Sigmoid colon (tissue), 7 donors: ENCODE data around the gene AGBL5. TPM values are rescaled to one million over a fixed set of nuclear protein-coding genes. Genes with fewer than 3 reads are reported as not detected.

Source experiments
- DNase-seq: peaks from one replicate; pipeline ENCODE4 v3.0.0-alpha.2; 2019
- H3K27ac ChIP-seq, 4 donors: fragments of 200-600 bp; sonication (generic); one replicate each; pipeline ENCODE4 v1.5.1; 2016 to 2019; ENCODE audit warnings: mild to moderate bottlenecking in 1 of 4
- H3K27me3 ChIP-seq, 3 donors: fragments of 200-600 bp; sonication (generic); one replicate each; pipeline ENCODE4 v1.5.1; 2019; ENCODE audit warnings: mild to moderate bottlenecking in 1 of 3
- H3K36me3 ChIP-seq, 4 donors: fragments of 200-600 bp; sonication (generic); one replicate each; pipeline ENCODE4 v1.5.1; 2016 to 2019
- H3K4me1 ChIP-seq, 4 donors: fragments of 200-600 bp; sonication (generic); one replicate each; pipeline ENCODE4 v1.5.1; 2017 to 2019
- H3K4me3 ChIP-seq, 4 donors: fragments of 200-600 bp; sonication (generic); one replicate each; pipeline ENCODE4 v1.5.1; 2017 to 2019; ENCODE audit warnings: mild to moderate bottlenecking in 2 of 4, moderate library complexity in 1 of 4
- H3K9me3 ChIP-seq, 4 donors: fragments of 200-600 bp in 3 of 4; sonication (generic) in 3 of 4; one replicate each; pipeline versions ENCODE4 v1.5.1 to v1.6.1; 2013 to 2019
- EP300 ChIP-seq, 4 donors: sonication (generic); formaldehyde crosslinking; IDR thresholded peaks; one replicate each; pipeline ENCODE4 v1.6.1; 2017; ENCODE audit warnings: antibody characterized with exemption in 4 of 4
- POLR2A ChIP-seq, 2 donors: fragments of 450-650 bp; IDR thresholded peaks; one replicate each; pipeline ENCODE4 v1.6.1; 2016; ENCODE audit warnings: antibody characterized with exemption in 2 of 2, mild to moderate bottlenecking in 2 of 2, moderate library complexity in 2 of 2
- POLR2AphosphoS5 ChIP-seq, 4 donors: sonication (generic); formaldehyde crosslinking; IDR thresholded peaks; one replicate each; pipeline ENCODE4 v1.6.1; 2017; ENCODE audit warnings: antibody characterized with exemption in 4 of 4
- WGBS, 2 donors: extraction: QIAGEN DNeasy Blood & Tissue Kit; methylation state at CpG; one replicate each; pipeline ENCODE4 v1.1.7; 2013; 5-methylcytosine and 5-hydroxymethylcytosine counted together
- intact Hi-C: fragments of 100-400 bp; cut with DNase I; formaldehyde crosslinking; loops from one replicate; pipeline ENCODE4 v1.15.1; 2023
- polyA plus RNA-seq, 3 donors: library from polyadenylated mRNA; stranded (reverse); fragments of 200-250 nt; gene quantifications; one replicate each; pipeline ENCODE4 v1.2.3, GENCODE V29; 2013
- total RNA-seq, 4 donors: library from RNA; depleted of rRNA; stranded (reverse); fragments of >200 nt; gene quantifications; one replicate each; pipeline ENCODE4 v1.1.0, GENCODE V29; 2016
- TF ChIP-seq, protein P1 (sequence below), 4 experiments: fragments of 450-650 bp in 3 of 4; fragments of 200-600 bp in 1 of 4; IDR thresholded peaks; one replicate each; pipeline ENCODE4 v1.5.1; 2016 to 2019; ENCODE audit warnings: antibody characterized with exemption in 4 of 4, mild to moderate bottlenecking in 3 of 4, moderate library complexity in 2 of 4
- donor health status: healthy with polysubstance abuse.
- donor health status: Bipolar disorder and iron deficiency.
- donor health status: healthy.

The AGBL5 gene
- total and polyA plus RNA-seq, 7 donors, result 12.4 to 23.3 (median 16.8) TPM

DNA sequence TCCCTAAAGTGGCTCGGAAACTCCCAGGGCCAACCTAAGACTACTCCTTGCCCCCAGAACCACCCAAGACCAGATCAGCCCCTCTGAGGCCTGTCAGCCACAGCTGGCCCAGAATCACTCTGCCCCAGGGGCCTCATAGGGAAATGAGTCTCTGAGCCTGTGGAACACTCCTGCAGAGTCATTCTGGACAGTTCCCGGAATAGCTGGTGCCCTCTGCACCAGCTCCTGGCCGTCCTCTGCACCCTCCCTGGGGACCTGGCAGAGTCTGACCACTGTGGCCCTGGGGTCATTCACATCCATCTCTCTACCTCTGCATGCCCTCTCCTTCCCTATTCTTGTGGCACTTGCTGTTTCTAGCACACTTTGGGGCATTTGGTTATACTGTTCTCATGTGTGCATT, 33.3 kb upstream of the AGBL5 start:
- WGBS, 2 donors, result 85 to 92% methylated on average over 3 of the region's 3 CpGs
- Histone ChIP-seq H3K27ac (no peak overlapping the region), H3K4me3 (no peak overlapping the region), H3K36me3 (peaks cover 6 to 12% (median 8%) of the 10 kb centered on the region in 4 donors), H3K9me3 (no peaks in the 10 kb centered on the region), H3K27me3 (no peaks in the 10 kb centered on the region), H3K4me1 (peaks cover 0 to 17% (median 14%) of the 10 kb centered on the region in 4 donors)
- intact Hi-C loops, result loop anchor here (5.0 kb wide), 1 partner anchor 171 kb away; the partner anchor contains the start of gene DPYSL5
- TF ChIP-seq, protein P1, sequence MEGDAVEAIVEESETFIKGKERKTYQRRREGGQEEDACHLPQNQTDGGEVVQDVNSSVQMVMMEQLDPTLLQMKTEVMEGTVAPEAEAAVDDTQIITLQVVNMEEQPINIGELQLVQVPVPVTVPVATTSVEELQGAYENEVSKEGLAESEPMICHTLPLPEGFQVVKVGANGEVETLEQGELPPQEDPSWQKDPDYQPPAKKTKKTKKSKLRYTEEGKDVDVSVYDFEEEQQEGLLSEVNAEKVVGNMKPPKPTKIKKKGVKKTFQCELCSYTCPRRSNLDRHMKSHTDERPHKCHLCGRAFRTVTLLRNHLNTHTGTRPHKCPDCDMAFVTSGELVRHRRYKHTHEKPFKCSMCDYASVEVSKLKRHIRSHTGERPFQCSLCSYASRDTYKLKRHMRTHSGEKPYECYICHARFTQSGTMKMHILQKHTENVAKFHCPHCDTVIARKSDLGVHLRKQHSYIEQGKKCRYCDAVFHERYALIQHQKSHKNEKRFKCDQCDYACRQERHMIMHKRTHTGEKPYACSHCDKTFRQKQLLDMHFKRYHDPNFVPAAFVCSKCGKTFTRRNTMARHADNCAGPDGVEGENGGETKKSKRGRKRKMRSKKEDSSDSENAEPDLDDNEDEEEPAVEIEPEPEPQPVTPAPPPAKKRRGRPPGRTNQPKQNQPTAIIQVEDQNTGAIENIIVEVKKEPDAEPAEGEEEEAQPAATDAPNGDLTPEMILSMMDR (IDR thresholded peaks at IDR 0.05), result no peak
- no peak for TF ChIP-seq POLR2AphosphoS5 (IDR thresholded peaks at IDR 0.05)
- TF ChIP-seq EP300 (IDR thresholded peaks at IDR 0.05), result no peak
- TF ChIP-seq POLR2A (IDR thresholded peaks at IDR 0.05), result no peak
- DNase-seq, result no peak

DNA sequence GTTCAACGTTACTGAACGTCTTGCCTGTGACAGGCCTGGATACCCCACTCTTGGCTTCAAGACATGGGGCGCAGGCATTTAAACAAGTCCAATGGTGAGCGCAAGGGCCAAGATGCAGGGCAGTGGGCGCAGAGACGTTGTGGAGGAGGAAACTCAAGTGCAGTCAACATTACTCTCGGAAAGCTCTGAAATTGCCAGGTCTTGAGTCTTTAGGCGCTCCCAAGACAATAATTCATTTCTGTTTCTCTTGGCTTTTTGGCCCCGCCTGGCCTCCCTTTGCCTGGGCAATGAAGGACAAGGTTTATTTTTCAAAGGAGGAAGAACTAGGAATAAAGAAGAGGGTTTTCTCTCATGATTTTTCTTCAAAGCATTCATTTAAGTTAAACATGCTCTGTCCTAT, 32.0 kb upstream of the AGBL5 start:
- WGBS, 2 donors, result 75 to 93% methylated on average over 9 of the region's 9 CpGs
- Histone ChIP-seq H3K27ac (peak overlapping the region in 1 of 4 donors; percentile 14), H3K36me3 (peaks cover 6 to 25% (median 17%) of the 10 kb centered on the region in 4 donors), H3K4me3 (no peak overlapping the region), H3K9me3 (no peaks in the 10 kb centered on the region), H3K27me3 (no peaks in the 10 kb centered on the region), H3K4me1 (peaks cover 0 to 17% (median 14%) of the 10 kb centered on the region in 4 donors)
- intact Hi-C loops, result loop anchor here (5.0 kb wide), 1 partner anchor 172 kb away; the partner anchor contains the start of gene DPYSL5
- TF ChIP-seq POLR2A (IDR thresholded peaks at IDR 0.05) (no peak), POLR2AphosphoS5 (IDR thresholded peaks at IDR 0.05) (no peak), EP300 (IDR thresholded peaks at IDR 0.05) (no peak)
- TF ChIP-seq, protein P1 (IDR thresholded peaks at IDR 0.05), result no peak
- DNase-seq, result no peak

DNA sequence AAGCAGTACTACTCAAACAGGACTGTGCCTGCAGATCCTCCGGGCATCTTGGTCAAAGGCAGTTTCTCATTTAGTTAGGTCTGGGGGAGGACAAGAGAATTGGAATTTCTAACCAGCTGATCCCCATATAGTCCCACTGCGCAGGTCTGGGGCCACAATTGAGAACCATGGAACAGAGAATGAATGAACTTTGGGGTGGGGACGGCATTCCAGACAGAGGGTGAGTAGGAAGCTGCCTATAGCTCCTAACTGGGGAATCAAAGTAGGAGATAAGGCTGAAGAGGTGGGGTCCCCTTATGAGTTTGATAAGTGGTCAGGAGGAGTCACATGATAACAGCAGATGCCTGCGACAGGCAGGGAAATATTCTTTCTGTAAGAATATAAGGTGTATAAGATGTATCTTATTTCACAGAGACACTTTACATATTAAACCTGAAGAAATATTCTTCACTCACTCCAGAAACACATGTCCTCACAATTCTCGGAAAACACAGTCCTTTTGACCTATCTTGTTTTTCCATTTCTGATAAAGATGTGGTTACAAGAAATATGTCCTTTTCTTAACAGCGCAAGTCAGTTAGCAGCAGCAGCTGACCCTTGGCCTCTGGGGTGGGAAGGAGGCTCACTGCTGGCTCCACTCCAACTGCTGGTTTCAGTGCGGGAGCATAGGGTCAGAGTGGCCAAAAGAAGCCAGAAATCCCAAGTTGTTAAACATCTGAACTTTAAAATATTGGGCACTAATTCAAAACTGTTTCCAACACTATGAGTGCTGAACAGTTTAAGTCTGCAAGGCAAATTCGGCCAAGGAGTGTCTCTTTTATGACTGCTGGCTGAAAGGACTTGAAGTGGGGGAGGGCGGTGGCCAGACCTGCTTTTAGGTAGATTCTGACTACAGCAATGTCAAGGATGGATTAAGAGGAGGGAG, 31.3 kb upstream of the AGBL5 start:
- WGBS, 2 donors, result 21 to 63% methylated on average over 9 of the region's 9 CpGs
- Histone ChIP-seq H3K4me1 (peaks cover 0 to 15% (median 12%) of the 10 kb centered on the region in 4 donors), H3K36me3 (peaks cover 6 to 30% (median 17%) of the 10 kb centered on the region in 4 donors), H3K27ac (peak overlapping the region in 1 of 4 donors; percentile 14), H3K27me3 (no peaks in the 10 kb centered on the region), H3K4me3 (no peak overlapping the region), H3K9me3 (no peaks in the 10 kb centered on the region)
- no peak for TF ChIP-seq POLR2AphosphoS5 (IDR thresholded peaks at IDR 0.05)
- intact Hi-C loops, result loop anchor here (5.0 kb wide), 1 partner anchor 173 kb away; the partner anchor contains the start of gene DPYSL5
- no peak for DNase-seq

DNA sequence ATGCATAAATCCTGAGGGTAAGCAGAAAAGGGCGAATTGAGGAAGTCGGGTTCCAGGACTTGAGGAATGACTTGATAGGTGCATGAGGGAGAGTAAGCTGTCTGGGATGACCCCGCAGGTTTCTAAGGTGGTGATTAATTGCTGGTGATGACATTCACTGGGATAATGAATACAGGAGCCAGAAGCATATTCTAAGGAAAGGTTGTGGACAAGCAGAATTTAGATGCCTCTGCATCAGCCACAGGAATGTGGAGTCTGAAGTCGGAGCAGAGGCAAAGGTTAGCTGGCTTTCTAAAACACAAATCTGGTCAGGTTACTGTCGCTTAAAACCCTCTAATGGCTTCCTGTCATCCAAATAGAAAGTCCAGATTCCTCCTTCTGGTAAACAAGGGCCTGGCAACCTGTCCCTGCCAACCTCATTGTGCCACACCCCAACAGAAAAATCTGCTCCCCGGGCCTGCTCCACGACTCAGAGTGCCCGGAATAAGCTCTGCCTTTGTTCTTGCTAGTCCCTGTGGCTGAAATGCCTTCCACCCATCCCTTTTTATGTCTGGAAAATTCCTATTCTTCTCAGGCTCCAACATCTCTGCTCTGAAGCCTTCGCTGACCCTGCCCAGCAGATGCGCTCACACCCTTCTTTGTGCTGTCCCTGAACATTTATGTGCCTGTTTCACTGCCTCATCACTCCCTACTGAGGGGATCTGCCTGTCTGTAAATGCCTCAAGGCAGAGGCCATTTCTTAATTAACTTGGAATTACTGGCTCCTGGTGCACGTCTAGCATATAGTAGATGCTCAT, 30.0 kb upstream of the AGBL5 start:
- intact Hi-C loops, result no loop called here
- H3K27me3 ChIP-seq, result no peaks in the 10 kb centered on the region
- H3K27ac ChIP-seq, result no peak overlapping the region
- H3K4me3 ChIP-seq, result no peak overlapping the region
- H3K4me1 ChIP-seq, result peaks cover 0 to 6% (median 3%) of the 10 kb centered on the region in 4 donors
- TF ChIP-seq, protein P1 (IDR thresholded peaks at IDR 0.05), result no peak
- no peak for TF ChIP-seq EP300 (IDR thresholded peaks at IDR 0.05)
- TF ChIP-seq POLR2A (IDR thresholded peaks at IDR 0.05), result no peak
- no peak for TF ChIP-seq POLR2AphosphoS5 (IDR thresholded peaks at IDR 0.05)
- H3K36me3 ChIP-seq, result peaks cover 6 to 42% (median 26%) of the 10 kb centered on the region in 4 donors
- H3K9me3 ChIP-seq, result no peaks in the 10 kb centered on the region
- 20 to 68% methylated on average over 11 of the region's 11 CpGs for WGBS, 2 donors
- no peak for DNase-seq
